ENCODE measurements around the gene HSPA14.
"Not testable (repeated sequence)": the region's sequence is repeated elsewhere in the genome, so short reads cannot be mapped to it uniquely, and the experiment has no call there.

HSPA14 gene

DNA sequence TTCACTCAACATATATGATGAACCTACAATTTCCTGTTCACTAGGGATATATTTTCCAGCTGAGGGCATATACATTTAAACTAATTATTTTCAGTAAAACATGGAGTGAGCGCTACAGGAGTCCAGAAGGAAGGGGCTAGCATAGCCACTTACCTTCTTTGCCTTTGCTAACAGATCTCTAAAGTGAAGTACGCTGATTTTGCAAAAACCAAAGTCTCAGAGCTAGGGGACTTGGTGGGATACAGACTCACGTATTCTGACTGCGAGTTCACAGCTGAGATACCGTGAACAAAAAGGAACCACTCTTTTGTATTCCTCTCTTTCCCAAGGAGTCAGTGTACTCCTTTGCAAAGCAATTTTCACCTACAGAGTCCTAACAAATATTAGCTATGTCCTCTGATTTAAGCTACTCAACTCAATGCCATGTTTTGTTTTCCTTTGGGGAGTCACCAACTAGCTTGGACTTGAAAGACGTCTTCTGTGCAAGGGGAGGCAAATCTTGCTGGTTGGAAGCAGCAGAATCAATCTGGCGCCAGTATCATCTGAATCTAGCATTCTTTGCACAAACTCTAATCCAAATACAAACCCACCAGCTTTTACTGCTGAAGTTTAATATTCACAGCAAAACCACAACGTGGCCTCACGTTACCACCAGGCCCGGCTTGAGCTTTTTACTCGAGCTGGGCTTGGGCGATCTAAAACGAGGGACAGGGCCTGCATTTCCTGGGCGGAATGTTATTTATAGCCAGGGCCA is 926 bp upstream of the HSPA14 start:
- peak; percentile 5 for DNase-seq (ENCODE audit: low spot score)

GRCh38 chr10:14838582-14839304 is 637 bp downstream of the HSPA14 start:
- DNase-seq (ENCODE audit: low spot score), result peak; percentile 45

DNA sequence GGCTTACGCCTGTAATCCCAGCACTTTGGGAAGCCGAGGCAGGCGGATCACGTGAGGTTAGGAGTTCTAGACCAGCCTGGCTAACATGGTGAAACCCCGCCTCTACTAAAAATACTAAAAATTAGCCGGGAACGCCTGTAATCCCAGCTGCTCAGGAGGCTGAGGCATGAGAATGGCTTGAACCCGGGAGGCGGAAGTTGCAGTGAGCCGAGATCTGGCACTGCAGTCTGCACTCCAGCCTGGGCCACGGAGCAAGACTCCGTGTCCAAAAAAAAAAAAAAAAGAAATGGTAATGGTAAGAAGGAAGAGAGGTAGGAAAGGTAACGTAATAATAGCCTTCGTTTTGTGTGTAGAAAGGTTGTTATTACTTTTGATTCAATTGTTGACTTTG is 1.2 kb downstream of the HSPA14 start:
- DNase-seq (ENCODE audit: low spot score), result no peak

DNA sequence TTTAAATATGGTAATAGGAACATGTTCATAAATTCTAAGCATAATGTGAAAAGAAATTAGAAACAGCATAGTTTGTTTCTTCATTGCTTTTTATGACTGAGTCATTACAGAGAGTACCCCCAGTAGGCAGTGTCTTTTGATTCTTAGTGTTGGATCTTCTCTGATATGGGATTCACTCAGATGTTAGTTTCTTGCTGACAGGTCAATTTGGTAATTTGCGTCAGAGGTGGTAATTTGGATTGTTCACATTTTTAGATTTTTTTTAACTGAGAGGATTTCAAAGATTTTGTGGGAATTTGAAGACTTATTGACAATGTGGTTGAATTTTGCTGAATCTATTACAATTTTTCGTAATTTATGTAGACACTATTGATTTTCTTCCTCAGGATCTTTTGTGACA is 2.1 kb downstream of the HSPA14 start:
- no peak for DNase-seq (ENCODE audit: low spot score)

GRCh38 chr10:14843327-14843988 is 5.4 kb downstream of the HSPA14 start:
- no peak for DNase-seq (ENCODE audit: low spot score)

DNA sequence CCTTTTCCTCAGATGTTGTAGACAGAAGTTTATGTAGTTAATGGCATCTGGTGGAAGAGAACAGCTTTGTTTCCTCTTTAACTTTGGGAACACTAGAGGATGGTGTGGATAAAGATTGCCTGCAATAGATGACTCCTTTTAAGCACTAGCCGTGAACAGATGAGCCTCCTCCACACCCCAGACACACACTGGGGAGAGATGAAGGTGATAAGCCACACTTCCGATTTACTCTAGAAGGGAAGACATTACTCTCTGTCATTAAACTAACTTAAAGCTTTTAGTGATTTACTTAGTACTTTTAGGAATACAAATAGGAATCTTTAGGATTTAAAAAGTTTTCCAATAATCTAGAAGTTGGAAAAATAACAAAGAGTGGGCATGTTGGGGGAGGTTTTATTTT is 6.8 kb downstream of the HSPA14 start:
- no peak for DNase-seq (ENCODE audit: low spot score)

- DNase-seq (ENCODE audit: low spot score), result no peak
These were observed 14.1 kb downstream of the HSPA14 start for GRCh38 chr10:14852236-14852635.

DNA sequence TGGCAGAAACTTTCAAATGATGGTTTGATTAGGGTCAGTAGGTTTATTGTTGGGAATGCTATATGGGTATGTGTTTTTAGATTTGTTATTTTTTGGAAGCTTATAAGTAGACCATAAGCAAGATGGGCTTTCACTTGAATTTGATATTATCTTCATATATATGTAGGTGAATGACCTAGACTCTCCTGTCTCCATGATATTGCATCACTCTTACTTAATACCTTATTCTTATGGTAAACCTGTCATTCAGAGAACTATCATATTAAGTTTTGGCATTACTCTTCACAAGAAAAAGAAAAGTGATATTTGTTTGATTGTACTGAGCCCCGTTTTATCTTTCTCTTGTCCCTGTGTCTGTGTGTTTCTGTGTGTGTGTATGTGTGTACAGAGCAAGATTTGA is 17.3 kb downstream of the HSPA14 start:
- DNase-seq (ENCODE audit: low spot score), result no peak

DNA sequence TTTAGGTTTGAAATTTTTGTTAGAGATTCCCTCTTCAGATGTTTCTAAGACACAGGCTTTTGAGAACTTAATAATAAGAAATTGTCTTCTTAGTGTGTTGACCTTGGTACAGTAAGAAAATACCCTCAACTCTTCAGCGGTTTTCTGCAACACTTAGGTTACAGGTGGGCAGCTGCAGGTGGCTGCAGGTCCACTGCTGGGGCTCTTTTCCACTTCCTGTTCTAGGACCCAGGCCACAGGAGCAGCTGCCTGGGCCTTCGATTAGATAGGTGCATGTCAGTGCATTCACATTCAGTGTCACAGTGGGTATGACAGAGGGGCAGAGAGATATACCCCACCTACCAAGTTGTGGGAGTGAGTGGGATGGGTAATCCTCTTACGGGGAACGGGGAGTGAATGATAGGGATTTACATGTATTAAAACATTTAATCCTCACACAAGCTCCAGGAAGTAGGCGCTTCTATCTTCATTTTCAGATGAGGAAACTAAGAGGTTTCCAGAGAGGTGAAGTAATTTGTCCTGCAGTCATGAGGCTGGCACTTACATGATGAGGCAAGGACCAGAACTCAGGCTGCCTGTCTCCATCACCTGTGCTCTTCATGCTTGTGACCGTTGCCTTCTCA is 20.3 kb downstream of the HSPA14 start:
- DNase-seq (ENCODE audit: low spot score), result no peak

DNA sequence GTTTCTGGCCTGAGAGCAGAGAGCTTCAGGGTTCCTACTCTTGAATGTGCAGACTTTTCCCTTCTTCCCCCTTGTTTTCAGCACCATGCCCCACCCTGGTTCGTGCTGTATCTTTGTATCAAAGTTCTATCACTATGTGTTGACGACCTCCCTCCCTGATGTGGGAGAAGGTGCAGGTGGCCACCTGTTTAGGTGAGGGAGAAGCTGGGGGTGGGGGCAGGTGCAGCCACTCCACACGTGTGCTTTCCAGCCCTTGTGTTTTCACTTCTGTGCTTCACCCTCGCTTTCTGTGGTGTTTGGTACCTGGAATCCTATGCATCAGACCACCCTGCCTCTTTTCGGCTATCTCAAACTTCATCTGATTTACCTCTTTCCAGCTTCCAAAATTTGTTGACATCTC is 20.9 kb downstream of the HSPA14 start:
- no peak for DNase-seq (ENCODE audit: low spot score)

GRCh38 chr10:14859775-14860174 is 21.7 kb downstream of the HSPA14 start:
- DNase-seq (ENCODE audit: low spot score), result no peak

DNA sequence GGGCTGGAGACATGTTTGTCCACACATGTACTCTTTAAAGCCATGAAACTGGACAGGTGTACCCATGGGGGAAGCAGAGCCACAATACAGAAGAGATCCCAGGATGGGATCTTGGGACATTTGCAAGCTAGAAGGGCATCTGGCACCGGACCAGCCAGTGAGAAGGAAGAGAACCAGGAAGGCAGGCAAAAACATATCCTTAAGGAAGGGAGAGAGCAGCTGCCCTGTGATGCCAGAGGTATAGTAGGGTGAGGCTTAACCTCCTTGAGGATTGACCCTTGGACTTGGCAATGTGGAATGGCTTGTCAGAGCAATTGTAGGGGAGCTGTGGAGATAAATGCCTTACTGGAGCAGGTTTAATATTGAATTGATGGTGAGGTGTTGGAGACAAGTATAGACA is 22.7 kb downstream of the HSPA14 start:
- DNase-seq (ENCODE audit: low spot score), result no peak

DNA sequence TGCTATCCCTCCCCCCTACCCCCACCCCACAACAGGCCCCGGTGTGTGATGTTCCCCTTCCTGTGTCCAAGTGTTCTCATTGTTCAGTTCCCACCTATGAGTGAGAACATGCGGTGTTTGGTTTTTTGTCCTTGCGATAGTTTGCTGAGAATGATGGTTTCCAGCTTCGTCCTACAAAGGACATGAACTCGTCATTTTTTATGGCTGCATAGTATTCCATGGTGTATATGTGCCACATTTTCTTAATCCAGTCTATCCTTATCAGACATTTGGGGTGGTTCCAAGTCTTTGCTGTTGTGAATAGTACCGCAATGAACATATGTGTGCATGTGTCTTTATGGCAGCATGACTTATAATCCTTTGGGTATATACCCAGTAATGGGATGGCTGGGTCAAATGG is 26.4 kb downstream of the HSPA14 start:
- DNase-seq (ENCODE audit: low spot score), result not testable (repeated sequence)

DNA sequence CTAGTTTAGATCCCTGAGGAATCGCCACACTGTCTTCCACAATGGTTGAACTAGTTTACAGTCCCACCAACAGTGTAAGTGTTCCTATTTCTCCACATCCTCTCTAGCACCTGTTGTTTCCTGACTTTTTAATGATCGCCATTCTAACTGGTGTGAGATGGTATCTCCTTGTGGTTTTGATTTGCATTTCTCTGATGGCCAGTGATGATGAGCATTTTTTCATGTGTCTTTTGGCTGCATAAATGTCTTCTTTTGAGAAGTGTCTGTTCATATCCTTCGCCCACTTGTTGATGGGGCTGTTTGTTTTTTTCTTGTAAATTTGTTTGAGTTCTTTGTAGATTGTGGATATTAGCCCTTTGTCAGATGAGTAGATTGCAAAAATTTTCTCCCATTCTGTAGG is 26.8 kb downstream of the HSPA14 start:
- DNase-seq (ENCODE audit: low spot score), result not testable (repeated sequence)

- DNase-seq (ENCODE audit: low spot score), result peak; percentile 7
These were observed 35.1 kb downstream of the HSPA14 start for GRCh38 chr10:14873090-14873760.

- DNase-seq (ENCODE audit: low spot score), result no peak
These were observed 37.8 kb downstream of the HSPA14 start for GRCh38 chr10:14875941-14876340.

DNA sequence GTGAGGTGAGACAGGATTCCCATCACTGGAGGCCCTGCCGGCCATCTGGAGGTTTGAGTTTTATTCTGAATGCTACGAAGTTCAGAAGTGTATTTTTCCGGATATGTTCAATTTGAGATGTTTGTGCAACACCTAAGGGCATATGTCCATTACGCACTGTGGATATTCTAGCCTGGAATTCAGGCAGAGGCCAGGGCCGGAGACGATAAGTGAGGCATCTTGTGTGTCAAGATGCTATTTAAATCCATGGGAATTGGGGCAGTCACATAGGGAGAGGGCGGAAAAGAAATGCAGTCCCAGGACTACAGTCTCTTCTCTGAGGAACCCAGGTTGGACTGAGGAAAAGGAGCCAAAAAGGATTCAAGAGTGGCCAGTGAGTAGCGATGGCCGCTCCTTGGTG is 38.7 kb downstream of the HSPA14 start:
- DNase-seq (ENCODE audit: low spot score), result no peak

GRCh38 chr10:14878266-14879123 is 40.4 kb downstream of the HSPA14 start, which contains the start of gene SUV39H2:
SUV39H2 (plus strand) TSS chr10:14878866; CDS start chr10:14878889, 23 bp downstream.
- DNase-seq (ENCODE audit: low spot score), result peak; percentile 98

- DNase-seq (ENCODE audit: low spot score), result peak; percentile 10
These were observed 41.2 kb downstream of the HSPA14 start for GRCh38 chr10:14879124-14879927.

DNA sequence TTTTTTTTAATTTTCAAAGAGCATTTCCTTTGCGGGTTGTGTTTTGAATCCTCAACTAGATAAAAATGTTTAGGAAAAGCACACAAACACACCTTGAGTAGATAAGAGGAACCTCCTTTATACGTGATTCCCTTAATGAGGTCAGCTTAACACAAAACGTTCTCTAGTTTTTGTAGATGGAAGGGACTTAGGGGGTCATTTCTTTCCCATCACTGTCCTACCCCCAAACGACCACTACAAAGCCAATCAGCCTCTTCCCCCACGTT is 41.8 kb downstream of the HSPA14 start:
- DNase-seq (ENCODE audit: low spot score), result no peak
